IPS-20b (cell line): Measurements from ENCODE around the gene STIMATE.

Experiments used
- H3K27ac ChIP-seq: one replicate; pipeline ENCODE4 v1.5.1; 2013; ENCODE audit warnings: low read length
- H3K27me3 ChIP-seq: 2 replicates; pipeline ENCODE4 v1.6.1; 2013; ENCODE audit warnings: mild to moderate bottlenecking, low read length, inconsistent platforms; ENCODE audit not compliant: insufficient read depth
- H3K36me3 ChIP-seq: 2 replicates; pipeline ENCODE4 v1.6.1; 2013; ENCODE audit warnings: low read depth, mild to moderate bottlenecking, inconsistent platforms, low read length, moderate library complexity; ENCODE audit not compliant: insufficient read depth
- H3K4me1 ChIP-seq: 2 replicates; pipeline ENCODE4 v1.6.1; 2013; ENCODE audit warnings: mild to moderate bottlenecking, control low read depth, inconsistent platforms, low read length, moderate library complexity; ENCODE audit not compliant: insufficient read depth
- H3K4me3 ChIP-seq: 2 replicates; pipeline ENCODE4 v1.5.1; 2013; ENCODE audit warnings: mild to moderate bottlenecking, low read length, inconsistent platforms
- H3K9ac ChIP-seq: 2 replicates; pipeline ENCODE4 v1.6.1; 2013; ENCODE audit warnings: low read depth, mild to moderate bottlenecking, inconsistent platforms, low read length, moderate library complexity
- H3K9me3 ChIP-seq: 2 replicates; pipeline ENCODE4 v1.6.1; 2013; ENCODE audit warnings: mild to moderate bottlenecking, low read depth, low read length, inconsistent platforms; ENCODE audit not compliant: insufficient read depth

The STIMATE gene

GRCh38 chr3:52915294-52915693 lies 17.9 kb upstream of the STIMATE start:
- H3K4me3 ChIP-seq: no peak overlapping the region
- no peaks in the 10 kb centered on the region for H3K4me1 ChIP-seq
- no peaks in the 10 kb centered on the region for H3K9me3 ChIP-seq
- peaks cover 65% of the 10 kb centered on the region for H3K36me3 ChIP-seq
- H3K27ac ChIP-seq: no peak overlapping the region
- H3K27me3 ChIP-seq: no peaks in the 10 kb centered on the region
- no peak overlapping the region for H3K9ac ChIP-seq

GRCh38 chr3:52912885-52913731 lies 15.8 kb upstream of the STIMATE start:
- Histone ChIP-seq H3K9me3 (no peaks in the 10 kb centered on the region), H3K27me3 (no peaks in the 10 kb centered on the region), H3K27ac (no peak overlapping the region), H3K4me1 (no peaks in the 10 kb centered on the region), H3K36me3 (peaks cover 48% of the 10 kb centered on the region), H3K4me3 (no peak overlapping the region), H3K9ac (no peak overlapping the region)

GRCh38 chr3:52910823-52911222 lies 13.5 kb upstream of the STIMATE start:
- no peaks in the 10 kb centered on the region for H3K27me3 ChIP-seq
- peaks cover 53% of the 10 kb centered on the region for H3K36me3 ChIP-seq

GRCh38 chr3:52907497-52907896 lies 10.1 kb upstream of the STIMATE start:
- no peak overlapping the region for H3K27ac ChIP-seq
- no peak overlapping the region for H3K4me3 ChIP-seq
- H3K9ac ChIP-seq: no peak overlapping the region
- H3K36me3 ChIP-seq: peaks cover 47% of the 10 kb centered on the region
- no peaks in the 10 kb centered on the region for H3K4me1 ChIP-seq
- H3K27me3 ChIP-seq: no peaks in the 10 kb centered on the region
- no peaks in the 10 kb centered on the region for H3K9me3 ChIP-seq

More at GRCh38 chr3:52910823-52911222, 13.5 kb upstream of the STIMATE start:
- no peak overlapping the region for H3K4me3 ChIP-seq
- no peak overlapping the region for H3K27ac ChIP-seq
- no peaks in the 10 kb centered on the region for H3K9me3 ChIP-seq
- no peaks in the 10 kb centered on the region for H3K4me1 ChIP-seq
- no peak overlapping the region for H3K9ac ChIP-seq

GRCh38 chr3:52904552-52904951 lies 7.2 kb upstream of the STIMATE start:
- H3K4me1 ChIP-seq: no peaks in the 10 kb centered on the region
- peaks cover 28% of the 10 kb centered on the region; the same call in 1 of the 2 replicates for H3K36me3 ChIP-seq

GRCh38 chr3:52904000-52904399 lies 6.7 kb upstream of the STIMATE start:
- Histone ChIP-seq H3K4me1 (no peaks in the 10 kb centered on the region), H3K36me3 (peaks cover 28% of the 10 kb centered on the region; the same call in 1 of the 2 replicates), H3K27me3 (no peaks in the 10 kb centered on the region), H3K4me3 (no peak overlapping the region), H3K9me3 (no peaks in the 10 kb centered on the region), H3K9ac (no peak overlapping the region), H3K27ac (no peak overlapping the region)

More at GRCh38 chr3:52904552-52904951, 7.2 kb upstream of the STIMATE start:
- Histone ChIP-seq H3K27ac (no peak overlapping the region), H3K4me3 (no peak overlapping the region), H3K27me3 (no peaks in the 10 kb centered on the region), H3K9ac (no peak overlapping the region), H3K9me3 (no peaks in the 10 kb centered on the region)

GRCh38 chr3:52896613-52897012 lies 735 bp downstream of the STIMATE start:
- Histone ChIP-seq H3K4me1 (peaks cover 7% of the 10 kb centered on the region; the same call in 1 of the 2 replicates), H3K27ac (no peak overlapping the region), H3K9me3 (no peaks in the 10 kb centered on the region), H3K9ac (peak overlapping the region; percentile 73; the same call in 1 of the 2 replicates), H3K27me3 (no peaks in the 10 kb centered on the region), H3K36me3 (no peaks in the 10 kb centered on the region), H3K4me3 (peak overlapping the region; percentile 97)

GRCh38 chr3:52896151-52896550 lies 1.2 kb downstream of the STIMATE start:
- H3K27me3 ChIP-seq: no peaks in the 10 kb centered on the region
- peak overlapping the region; percentile 97 for H3K4me3 ChIP-seq
- H3K9me3 ChIP-seq: no peaks in the 10 kb centered on the region
- H3K36me3 ChIP-seq: no peaks in the 10 kb centered on the region
- no peak overlapping the region for H3K27ac ChIP-seq
- H3K9ac ChIP-seq: peak overlapping the region; percentile 73; the same call in 1 of the 2 replicates
- H3K4me1 ChIP-seq: peaks cover 7% of the 10 kb centered on the region; the same call in 1 of the 2 replicates

GRCh38 chr3:52895418-52895817 lies 1.9 kb downstream of the STIMATE start:
- H3K36me3 ChIP-seq: no peaks in the 10 kb centered on the region
- no peaks in the 10 kb centered on the region for H3K9me3 ChIP-seq
- H3K4me3 ChIP-seq: no peak overlapping the region
- no peak overlapping the region for H3K9ac ChIP-seq
- peaks cover 7% of the 10 kb centered on the region; the same call in 1 of the 2 replicates for H3K4me1 ChIP-seq
- no peaks in the 10 kb centered on the region for H3K27me3 ChIP-seq
- H3K27ac ChIP-seq: no peak overlapping the region

- Histone ChIP-seq H3K27ac (no peak overlapping the region), H3K4me3 (no peak overlapping the region), H3K27me3 (no peaks in the 10 kb centered on the region), H3K4me1 (peaks cover 7% of the 10 kb centered on the region; the same call in 1 of the 2 replicates), H3K9ac (no peak overlapping the region), H3K36me3 (no peaks in the 10 kb centered on the region), H3K9me3 (no peaks in the 10 kb centered on the region)
These were observed 2.6 kb downstream of the STIMATE start for GRCh38 chr3:52894756-52895155.

- peaks cover 7% of the 10 kb centered on the region; the same call in 1 of the 2 replicates for H3K4me1 ChIP-seq
- H3K27ac ChIP-seq: no peak overlapping the region
- H3K9ac ChIP-seq: no peak overlapping the region
- H3K36me3 ChIP-seq: no peaks in the 10 kb centered on the region
- no peaks in the 10 kb centered on the region for H3K27me3 ChIP-seq
- no peaks in the 10 kb centered on the region for H3K9me3 ChIP-seq
- H3K4me3 ChIP-seq: no peak overlapping the region
These were observed 3.6 kb downstream of the STIMATE start for GRCh38 chr3:52893723-52894122.
